NCI-H1417 (cell line): ENCODE measurements around the gene GSTCD.
"Not testable (repeated sequence)": the region's sequence is repeated elsewhere in the genome, so short reads cannot be mapped to it uniquely, and the experiment has no call there.

Source experiments
- DNase-seq, 3 experiments: peaks; one replicate each; lab custom pipeline; 2025; lab: John Stamatoyannopoulos, UW

GSTCD gene

DNA sequence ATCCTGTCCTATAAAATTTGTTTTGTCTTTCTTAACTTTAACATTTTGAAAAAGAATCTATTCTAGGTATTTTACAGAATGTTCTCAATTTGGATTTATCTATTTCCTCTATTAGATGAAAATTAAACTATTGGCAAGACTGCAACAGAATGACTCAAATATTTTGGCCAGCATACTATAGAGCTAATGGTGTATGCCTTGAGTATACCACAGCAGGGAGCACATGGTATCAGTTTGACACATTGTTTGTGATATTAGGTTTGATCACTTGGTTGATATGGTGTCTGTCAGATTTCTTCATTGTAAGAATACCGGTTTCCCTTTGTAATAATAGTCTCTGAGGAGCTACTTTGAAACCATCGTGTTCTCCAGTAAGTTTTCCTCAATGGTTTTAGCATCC, 98.9 kb downstream of the GSTCD start:
- no peak for DNase-seq

DNA sequence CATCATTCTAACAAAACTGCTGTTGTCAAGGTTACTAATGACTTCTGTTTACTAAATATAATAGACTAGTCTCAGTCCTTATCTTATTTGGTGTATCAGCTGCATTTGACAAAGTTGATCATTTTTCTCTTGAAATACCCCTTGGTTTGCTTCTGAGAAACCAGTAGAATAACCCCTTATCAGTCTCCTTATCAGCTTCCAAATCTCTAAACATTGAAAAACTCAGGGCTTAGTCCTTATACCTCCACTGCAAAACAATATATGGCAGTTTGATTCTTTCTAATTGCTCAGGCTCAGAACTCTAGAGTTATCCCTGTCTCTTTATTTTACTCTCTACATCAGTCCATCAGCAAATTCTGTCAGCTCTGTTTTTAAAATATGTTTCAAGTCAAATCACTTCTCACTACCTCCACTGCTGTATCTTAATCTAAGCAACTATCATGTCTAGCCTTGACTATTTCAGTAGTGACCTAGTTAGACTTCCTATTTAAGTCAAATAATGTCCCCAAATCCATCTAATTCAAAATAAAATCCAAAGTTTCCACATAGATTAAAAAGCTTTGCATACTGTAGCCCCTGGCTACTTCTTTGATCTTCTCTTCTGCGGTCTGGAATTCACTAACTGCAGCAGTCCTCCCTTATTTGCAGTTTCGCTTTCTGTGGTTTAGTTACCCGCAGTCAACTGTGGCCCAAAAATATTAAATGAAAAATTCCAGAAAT, 99.6 kb downstream of the GSTCD start:
- no peak for DNase-seq

- DNase-seq: no peak
Observed at GRCh38 chr4:105808750-105809041, 100.1 kb downstream of the GSTCD start.

GRCh38 chr4:105815701-105816100, 107.1 kb downstream of the GSTCD start:
- no peak for DNase-seq

GRCh38 chr4:105822061-105822460, 113.5 kb downstream of the GSTCD start:
- DNase-seq: no peak

GRCh38 chr4:105828074-105828473, 119.5 kb downstream of the GSTCD start:
- DNase-seq: no peak

DNA sequence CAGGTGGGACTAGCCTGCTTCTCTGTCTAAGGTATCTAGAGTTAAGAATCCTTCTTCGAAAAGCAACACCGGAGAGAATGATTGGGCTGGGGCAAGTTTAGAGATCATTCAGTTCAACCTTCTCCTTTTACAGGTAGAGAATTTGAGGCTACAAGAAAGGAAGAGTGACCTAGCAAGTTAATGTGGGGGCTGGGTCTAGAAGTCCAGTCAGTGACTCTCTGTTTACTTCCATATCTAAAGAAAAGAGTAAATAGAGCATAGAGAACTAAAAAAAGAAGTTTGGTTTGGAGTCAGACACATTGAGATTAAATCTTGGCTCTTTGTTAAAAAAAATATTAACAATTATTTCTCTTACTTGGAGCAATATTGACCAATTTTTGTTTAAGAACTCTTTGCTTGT, 122.6 kb downstream of the GSTCD start:
- no peak for DNase-seq

DNA sequence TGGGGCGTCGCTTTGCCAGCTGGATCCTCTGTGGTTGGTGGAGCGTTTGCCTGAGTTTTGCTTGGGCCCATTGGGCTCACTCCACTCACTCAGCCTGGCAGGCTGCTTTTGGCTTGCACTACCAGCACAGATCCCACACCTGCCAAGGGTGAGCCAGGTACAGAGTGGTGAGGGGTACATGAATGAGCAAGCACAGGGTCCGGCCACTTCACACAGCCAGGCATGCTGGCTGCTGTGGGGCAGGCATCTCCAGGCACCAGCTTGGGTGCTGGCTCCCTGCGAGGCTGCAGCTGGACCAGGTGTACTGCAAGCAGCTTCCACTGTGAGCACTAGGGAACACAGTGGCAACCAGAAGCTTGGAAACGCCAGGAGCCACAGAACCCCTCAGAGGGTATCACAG, 126.6 kb downstream of the GSTCD start:
- DNase-seq: no peak

- DNase-seq: no peak
Observed at GRCh38 chr4:105836537-105836936, 128.0 kb downstream of the GSTCD start.

- no peak for DNase-seq
Observed at GRCh38 chr4:105837037-105837436, 128.5 kb downstream of the GSTCD start.

DNA sequence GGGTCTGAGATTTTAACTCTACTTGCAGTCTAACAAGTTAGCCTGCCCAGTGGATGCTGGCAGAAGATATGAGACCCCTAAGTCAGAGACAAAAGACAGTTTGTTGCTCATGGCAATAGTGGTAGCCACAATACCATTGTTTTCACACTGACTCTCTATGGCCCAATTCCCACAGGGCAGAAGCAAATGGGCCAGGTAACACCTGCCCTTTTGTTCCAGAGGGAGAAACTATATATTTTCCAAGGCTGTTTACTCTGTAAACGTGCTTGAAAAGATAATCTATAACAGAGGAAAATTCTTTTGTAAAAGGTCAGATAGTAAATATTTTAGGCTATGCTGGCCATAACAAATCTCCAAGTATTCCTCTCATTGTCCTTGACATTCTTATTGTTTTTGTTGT, 129.5 kb downstream of the GSTCD start:
- peak in 1 of 3 experiments; percentile 36 for DNase-seq

DNA sequence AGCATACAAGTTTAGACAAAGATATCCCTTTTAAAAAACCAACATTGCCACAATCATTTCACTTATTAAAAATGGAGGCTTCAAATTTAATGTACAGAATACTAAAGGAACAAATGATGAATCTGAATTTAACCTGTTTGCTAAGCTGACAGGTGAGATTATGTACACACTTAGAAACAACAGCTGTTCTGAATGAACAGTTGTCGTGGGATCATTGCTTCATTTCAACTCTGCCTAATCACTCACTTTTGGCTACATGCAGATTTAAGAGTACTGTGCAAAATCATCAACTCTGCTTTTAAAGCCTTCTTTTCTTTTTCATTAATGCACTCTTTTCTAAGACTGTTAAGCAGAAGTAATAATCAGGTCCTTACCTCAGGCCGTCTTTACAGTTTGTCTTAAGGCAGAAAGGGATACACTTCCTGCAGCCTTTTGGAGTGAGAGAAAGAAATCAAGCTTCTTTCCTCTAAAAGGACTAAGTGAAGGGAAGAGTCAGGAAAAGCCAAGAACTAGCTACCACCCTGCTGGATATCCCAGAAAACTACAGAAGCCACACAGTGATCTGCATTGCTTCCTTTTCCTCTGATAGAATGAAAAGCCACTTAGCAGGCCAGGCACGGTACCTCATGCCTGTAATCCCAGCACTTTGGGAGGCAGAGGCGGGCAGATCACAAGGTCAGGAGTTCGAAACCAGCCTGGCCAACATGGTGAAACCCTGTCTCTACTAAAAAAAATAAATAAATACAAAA, 132.0 kb downstream of the GSTCD start:
- peak in 2 of 3 experiments; percentile 4 to 70 for DNase-seq

DNA sequence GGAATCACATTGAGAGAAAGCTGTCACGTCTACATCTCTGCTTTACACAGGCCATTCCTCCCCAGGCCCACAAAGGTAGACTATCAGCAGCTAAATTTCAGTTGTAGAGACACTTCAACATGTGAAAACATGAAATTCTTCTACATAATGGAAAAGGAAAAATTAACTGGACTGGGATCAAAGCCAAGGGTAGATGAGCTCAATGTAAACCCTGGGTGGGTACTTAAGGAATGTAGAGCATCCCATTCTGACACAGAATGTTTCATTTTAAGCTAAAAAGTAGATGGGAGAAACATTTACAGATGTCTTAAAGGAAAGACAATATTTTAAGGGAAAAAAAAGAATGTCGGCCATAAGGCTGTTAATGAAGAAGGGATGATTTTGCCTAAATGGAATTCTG, 135.4 kb downstream of the GSTCD start:
- no peak for DNase-seq

DNA sequence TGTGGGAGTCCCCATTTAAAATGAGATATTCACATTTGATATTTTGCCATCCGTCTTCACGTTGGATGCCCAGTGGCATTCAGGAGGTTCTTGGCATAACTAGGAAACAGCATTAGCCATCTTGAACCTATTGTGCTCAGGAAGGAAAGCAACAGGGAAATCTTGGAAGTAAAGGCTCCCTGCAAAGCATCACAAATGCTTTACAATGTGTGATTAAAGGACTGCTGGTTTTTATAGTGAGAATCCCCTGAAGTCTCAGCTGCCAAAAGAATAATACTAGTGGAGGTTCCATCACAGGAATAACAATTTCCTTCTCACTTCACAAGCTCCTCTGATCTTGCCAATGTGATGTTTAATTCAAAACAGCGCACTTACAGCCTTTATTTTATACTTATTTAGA, 137.0 kb downstream of the GSTCD start:
- no peak for DNase-seq

DNA sequence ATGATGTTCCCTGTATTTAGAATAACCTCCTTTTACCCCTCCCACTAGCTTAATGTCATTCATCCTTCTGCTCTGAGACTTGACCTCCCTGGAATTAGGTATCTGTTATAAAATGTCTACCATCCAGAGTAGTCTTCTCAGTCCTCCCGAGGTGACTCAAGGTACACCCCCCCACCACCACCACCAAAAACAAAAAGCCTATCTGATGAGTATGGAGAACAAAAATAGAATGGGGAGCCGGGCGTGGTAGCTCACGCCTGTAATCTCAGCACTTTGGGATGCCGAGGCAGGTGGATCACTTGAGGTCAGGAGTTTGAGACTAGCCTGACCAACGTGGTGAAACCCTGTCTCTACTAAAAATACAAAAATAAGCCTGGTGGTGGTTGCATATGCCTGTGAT, 139.8 kb downstream of the GSTCD start:
- not testable (repeated sequence) for DNase-seq

- no peak for DNase-seq
Observed at GRCh38 chr4:105851196-105851595, 142.6 kb downstream of the GSTCD start.

DNA sequence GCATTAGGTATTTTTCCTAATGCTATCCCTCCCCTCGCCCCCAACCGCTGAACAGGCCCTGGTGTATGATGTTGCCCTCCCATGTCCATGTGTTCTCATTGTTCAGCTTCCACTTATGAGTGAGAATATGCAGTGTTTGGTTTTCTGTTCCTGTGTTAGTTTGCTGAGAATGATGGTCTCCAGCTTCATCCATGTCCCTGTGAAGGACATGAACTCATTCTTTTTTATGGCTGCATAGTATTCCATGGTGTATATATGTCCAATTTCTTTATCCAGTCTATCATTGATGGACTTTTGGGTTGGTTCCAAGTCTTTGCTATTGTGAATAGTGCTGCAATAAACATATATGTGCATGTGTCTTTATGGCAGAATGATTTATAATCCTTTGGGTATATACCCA, 143.6 kb downstream of the GSTCD start:
- not testable (repeated sequence) for DNase-seq

GRCh38 chr4:105858466-105859040, 150.0 kb downstream of the GSTCD start:
- DNase-seq: no peak

- DNase-seq: no peak
Observed at GRCh38 chr4:105859233-105859632, 150.6 kb downstream of the GSTCD start.

- DNase-seq: no peak
Observed at GRCh38 chr4:105870963-105871362, 162.4 kb downstream of the GSTCD start.

GRCh38 chr4:105871997-105872396, 163.4 kb downstream of the GSTCD start:
- DNase-seq: no peak

DNA sequence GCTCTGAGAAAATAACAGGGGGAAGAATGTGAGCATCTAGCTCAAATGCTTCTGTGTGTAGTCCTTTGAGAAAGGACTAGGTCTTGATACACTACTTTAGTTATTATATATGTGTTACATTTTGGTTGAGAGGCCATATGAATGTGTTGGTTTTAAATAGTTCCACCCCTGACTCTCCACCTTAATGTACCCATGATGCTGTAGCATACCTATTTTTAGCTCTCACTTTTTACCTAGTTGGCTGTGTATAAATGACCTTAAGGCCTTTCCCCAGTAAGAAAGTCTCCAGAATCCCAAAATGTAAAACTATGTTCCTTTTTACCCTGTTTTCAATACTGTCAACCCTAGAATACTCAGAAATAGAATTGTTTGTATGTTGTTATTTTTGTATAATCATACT, 166.6 kb downstream of the GSTCD start:
- DNase-seq: no peak

- no peak for DNase-seq
Observed at GRCh38 chr4:105878668-105879067, 170.1 kb downstream of the GSTCD start.

DNA sequence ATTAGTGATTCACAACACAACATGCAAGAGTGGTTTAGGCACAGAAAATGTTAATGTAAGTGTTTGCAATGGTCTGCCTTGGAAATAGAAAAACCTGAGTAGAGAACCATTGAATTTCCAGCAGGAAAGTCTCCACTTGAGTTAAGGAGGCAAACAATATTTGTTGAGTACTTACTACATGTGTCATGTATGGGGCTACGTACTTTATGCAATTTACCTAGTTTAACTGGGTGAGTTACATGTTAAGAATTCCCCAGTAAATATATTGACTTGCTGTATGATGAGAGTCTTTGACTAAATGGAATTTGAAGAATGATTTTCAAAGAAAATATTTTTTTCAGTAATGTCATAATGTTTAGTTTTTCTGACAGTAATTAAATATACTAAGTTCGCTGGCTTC, 178.9 kb downstream of the GSTCD start:
- no peak for DNase-seq
